GM21619 (cell line): ENCODE results near the gene FGFBP2.

Experiments used
- ATAC-seq: cut with Tn5 transposase; IDR thresholded peaks from one replicate; pipeline ENCODE4 v1.9.1; 2021; ENCODE audit not compliant: unreplicated experiment

FGFBP2 gene, protein sequence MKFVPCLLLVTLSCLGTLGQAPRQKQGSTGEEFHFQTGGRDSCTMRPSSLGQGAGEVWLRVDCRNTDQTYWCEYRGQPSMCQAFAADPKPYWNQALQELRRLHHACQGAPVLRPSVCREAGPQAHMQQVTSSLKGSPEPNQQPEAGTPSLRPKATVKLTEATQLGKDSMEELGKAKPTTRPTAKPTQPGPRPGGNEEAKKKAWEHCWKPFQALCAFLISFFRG

DNA sequence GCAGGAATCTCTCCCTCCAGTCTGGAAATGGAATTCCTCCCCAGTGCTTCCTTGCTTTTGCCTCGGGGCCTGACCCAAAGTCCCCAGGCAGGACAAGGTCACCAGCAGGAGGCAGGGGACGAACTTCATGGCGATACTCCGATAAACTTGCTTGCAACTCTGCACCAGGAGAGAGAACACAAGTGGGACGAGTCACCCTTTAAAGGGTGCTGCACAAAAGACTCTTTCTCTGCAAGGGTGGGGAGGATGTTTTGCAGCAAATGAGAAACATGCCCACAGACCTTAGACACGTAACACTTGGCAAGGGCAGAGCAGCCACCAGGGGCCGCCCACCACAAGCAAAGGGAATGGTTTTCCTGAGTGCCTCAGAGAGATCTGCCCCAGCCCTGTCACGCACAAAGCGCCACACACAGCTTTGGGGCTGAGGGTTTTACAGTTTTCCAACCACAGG is at the start of gene FGFBP2:
TSS of gene FGFBP2 (minus strand) at position 175 of the 451 bp plus-strand sequence. CDS start at position 129, 46 bp downstream.
- peak; percentile 28 for ATAC-seq

DNA sequence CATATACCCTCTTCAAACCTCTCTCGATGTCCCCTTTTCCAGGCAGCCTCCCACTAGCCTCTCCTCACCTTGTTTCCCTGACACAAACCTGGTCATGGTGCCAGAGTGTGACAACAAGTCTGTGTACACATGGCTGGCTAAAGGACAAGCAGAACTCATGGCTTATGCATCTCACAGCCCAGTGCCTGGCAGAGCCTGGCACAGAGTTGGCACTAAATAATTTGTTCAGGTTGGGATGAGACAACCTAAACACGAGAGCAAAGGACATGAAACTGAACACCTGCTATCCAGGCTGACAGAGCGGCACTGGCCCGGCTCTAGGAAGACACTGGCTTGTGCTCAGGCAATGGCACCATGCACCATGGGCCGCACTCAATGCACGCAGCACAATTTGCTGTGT is 48.2 kb upstream of the FGFBP2 start:
- no peak for ATAC-seq

DNA sequence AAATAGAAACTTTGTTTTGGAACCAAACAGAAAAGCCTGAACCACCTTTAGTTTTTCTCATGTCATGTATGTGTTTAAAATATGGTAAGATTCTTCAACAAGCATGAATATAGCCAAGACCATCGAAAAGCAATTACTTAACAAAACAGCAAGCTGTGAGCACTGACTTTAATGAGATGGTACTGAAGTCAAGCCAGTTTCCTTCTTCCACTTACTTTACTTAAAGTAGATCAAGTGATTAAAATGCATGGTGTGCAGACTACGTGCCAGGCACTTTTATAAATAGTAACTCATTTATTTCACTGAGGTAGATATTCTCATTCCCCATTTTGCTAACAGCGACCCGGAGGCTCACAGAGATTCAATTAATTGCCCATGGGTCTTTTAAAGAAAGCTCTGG is 46.2 kb upstream of the FGFBP2 start:
- no peak for ATAC-seq

DNA sequence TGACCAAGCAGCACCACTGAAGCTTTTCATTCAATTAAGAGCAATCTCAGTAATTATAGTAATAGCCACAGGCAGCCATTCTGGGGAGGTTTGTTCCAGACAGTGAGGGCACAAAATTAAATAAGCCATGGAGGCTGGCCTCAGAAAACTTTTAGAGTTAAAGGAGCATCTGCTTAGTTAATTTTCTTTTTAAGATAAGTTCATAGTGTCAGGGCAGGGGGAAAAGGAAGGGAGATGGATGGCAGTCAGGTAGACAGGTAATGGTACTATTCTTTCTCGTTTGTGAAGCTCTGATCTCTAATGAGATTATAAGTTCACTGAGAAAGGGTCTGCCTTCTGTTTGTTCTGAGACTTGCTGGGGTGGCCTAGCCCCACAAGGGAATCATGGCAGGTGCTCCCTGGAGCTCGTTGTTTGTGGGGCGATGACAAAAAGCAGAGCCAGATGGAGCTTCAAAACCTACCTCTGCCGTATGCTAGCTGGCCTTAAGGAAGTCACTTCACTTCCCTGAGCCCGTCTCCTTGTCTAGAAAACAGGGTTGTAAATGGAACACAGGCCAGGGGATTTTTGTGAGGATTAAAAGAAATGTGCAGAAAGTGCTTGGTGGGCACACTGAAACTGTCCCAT is 44.6 kb upstream of the FGFBP2 start:
- ATAC-seq: no peak

DNA sequence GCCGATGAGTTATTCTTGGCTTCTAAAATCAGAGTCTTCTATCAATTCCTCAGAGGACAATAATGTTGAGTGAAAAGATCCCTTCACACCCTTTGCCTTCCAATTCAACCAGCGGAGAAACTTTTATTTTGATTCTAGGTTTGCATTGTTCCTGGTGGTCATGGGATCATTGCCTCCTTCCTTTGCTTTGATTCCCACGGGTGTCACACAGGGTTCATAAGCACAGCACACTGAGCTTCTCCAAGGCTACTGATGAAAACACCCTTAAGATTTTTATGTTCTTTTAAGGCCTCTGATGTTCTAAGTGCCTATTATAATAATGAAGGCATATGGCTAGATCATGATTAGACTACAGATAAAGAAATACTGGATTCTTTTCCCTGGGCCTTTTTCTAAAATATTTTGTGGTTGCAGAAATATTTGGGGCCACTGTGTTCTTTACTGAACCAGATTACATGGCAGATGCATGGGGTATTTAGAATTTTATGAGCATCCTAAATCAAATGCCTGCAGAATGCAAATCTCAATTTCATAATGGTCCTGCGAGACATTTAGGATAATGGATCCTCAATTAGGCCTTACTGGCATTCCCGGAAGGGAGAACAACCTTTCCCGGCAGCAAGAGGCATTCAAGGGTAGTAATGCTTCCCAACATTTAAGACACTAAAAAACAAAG is 43.9 kb upstream of the FGFBP2 start:
- no peak for ATAC-seq

DNA sequence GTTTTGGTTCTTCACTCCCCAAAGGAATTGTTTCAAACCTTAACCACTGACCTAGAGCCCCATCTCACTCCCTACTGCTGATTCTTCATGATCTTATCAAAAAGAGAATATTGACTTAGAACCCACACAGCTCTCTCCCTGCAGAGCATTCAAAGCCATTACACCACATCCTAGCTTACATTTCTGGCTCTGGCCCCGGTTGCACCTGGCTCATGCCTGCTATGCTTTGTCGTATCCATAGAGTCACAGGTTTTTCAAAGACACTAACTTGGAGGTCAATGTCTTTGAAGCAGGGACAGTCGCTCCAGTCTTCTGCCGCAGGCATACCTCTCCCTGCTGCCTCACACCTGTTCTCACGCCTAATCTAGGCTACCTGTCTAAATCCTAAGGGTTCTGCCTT is 42.7 kb upstream of the FGFBP2 start:
- no peak for ATAC-seq

DNA sequence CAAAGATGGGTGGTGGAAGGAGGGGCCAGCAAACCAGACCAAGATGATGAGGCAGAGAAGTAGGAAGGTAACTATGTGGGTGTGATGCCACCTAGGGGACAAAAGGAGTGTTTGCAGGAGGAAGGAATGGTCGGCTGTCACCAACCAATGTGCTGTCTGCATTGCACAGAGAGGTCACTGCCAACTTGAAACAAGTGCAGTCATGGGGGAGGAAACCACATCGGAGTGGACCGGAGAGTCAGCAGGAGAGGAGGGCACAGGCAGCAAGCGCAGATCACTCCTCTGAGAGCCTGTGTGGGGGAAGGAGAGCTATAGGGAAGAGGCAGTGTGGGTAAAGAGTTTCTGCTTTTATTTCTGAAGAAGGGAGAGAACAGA is 38.5 kb upstream of the FGFBP2 start:
- peak; percentile 96 for ATAC-seq

DNA sequence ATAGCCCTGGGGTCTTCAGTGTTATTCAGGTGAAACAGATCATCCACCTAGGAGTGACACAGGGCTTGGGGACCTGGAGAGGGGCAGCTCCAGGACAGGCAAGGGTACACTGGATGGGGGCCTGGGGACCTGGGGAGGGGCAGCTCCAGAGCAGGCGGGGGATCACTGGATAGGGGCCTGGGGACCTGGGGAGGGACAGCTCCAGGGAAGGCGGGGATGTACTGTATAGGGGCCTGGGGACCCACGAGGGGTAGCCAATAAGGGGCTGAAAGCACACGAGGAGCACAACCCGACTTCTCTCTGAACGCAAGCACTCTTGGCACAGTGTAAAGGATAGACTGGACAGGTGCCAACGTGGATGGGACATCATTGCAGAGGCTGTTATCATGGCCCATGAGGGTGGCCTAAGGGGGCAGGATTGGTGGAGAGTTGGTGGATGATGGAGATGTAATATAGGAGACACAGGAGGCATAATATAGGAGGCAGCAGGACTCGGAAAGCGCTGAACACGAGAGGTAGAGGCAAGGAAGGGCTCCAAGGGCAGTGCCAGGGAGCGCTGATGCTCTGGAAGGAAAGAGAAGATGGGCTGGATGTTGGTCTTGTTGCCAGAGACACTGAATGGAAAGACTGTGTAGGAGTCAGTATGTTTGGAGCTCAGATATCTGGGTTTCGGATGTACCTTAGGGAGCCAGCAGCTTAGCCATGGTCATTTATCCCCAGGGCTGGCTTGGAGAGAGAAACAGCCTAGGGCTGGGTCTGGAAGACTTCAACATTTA is 37.9 kb upstream of the FGFBP2 start:
- no peak for ATAC-seq

DNA sequence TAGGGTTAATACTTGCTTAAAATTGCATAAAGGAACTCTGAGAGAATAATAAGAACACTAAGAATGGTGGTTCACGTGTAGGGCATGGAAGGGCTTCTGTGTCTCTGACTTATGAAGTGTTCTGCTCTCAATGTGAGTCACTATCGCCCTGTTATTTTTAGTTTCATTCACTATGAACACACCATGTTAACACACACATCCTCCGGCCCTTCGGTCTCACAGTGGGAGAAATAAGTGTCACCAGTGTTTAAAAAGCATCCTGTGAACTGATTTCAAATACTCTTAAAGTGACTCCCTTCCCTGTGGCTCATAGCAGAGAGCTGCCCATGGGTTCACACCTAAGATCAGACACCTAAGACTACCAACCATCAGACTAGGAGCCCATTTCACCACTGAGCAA is 33.8 kb upstream of the FGFBP2 start:
- ATAC-seq: peak; percentile 47

DNA sequence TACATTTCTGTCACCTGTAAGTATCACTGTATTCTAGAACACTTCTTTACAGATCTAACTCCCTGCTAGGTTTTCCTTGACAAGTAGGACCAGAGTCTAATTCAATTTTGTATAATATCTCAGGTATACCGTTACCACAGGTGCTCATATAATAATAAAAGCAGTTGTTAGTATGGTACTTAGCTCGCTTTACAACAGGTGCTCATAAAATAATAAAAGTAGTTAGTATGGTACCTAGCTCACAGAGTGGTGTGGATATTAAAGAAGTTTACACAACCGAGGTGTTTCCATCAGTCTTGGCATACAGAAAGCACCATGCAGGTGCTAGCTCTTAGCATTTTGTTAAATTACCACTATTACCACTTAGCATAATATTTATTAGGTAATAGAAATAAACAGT is 32.9 kb upstream of the FGFBP2 start:
- no peak for ATAC-seq

DNA sequence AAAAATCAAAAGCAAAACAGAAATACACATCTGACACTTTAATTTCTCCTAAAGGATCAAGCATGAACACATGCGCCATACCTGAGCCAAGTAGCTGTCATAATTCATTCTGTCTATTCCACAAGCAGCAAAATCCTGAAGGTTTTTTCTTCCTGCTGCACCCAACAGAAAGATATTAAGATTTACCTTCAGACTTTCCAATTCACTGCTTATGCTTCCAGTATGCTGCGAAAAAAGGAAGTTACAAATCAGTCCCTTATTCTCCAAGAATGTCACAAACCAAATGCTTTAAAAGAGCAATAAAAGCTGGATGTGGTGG is 29.2 kb upstream of the FGFBP2 start:
- no peak for ATAC-seq

DNA sequence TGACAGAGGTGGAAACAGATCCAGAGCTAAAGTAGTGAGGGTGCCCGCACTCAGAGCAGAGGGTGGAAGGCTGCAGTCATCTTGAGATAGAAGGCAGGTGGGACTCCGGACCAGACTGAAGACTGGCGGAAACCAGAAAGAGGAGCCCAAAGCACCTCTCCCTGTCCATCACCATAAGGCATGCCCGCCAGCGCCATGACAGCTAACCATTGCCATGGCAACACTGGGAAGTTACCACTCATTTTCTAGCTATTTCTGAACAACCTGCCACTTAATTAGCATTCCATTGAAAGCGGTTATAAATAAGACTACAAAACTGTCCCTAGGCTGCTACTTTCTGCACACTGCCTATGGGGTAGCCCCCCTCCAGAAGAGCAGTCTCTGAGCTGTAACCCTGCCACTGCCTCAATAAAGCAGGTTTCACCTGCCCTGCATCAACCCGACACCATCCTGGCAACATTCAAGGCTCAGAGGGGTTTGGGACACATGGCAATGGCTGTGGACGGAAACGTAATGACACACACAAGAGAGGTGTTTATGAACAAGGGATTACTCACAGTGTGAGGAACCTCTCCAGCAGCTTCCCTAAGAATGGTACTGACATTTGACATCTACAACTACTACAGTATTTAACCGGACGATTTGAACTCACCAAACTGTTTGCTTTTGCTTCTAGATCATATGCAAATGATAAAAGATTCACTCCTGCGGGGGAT is 27.8 kb upstream of the FGFBP2 start:
- no peak for ATAC-seq

DNA sequence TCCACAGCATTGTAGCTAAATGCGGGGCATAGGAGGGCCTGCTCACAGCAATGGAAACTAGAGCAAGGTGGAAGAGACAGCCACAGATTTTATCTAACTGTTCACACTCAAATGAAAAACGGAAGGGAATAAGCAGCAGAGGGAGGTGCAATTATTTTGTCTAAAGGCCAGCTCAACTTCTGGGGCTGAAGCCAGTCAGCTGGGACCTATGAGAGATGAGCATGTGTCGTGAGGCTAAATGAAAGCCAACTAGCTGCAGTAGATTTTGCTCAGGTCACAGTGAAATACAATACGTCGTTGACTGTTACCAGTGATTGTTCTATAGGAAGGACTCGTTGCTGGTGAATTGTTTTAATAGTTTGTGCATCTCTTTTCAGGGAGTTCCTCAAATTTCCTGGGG is 26.4 kb upstream of the FGFBP2 start:
- no peak for ATAC-seq

DNA sequence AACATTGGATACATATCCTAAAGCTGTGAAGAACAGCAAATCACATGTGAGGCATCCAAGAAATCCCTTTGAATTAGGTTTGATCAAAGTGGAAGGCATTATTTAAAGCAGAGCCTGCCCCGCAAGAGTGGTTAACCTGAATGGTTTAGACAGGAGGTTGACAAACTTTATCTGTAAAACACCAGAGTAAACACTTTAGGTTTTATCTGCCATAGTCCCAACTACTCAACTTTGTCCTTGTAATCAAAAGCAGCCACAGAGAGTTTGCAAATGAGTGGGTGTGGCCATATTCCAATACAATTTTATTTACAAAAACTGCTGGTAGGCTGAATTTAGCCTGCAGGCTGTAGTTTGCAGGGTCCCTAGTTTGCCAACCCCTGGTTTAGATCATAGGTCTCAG is 25.2 kb upstream of the FGFBP2 start:
- ATAC-seq: no peak

DNA sequence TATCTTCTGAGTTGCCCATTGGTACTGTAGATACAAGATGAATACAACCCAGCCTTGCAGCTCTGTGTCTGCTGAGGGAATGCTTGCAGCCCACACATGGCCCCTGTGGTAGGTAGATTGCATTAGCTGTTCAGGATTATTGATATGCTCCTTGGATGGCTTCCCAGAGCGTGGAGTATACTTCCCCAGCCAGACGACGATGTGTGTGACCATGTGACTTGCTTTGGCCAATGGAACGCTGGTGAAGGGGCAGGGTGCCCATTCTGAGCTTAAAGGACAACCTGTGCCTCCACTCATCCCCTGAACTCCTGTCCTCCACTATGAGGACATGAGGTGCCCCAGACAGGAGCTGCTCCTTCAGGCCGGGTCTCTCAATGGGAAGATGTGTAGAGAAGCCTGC is 23.9 kb upstream of the FGFBP2 start:
- ATAC-seq: no peak

DNA sequence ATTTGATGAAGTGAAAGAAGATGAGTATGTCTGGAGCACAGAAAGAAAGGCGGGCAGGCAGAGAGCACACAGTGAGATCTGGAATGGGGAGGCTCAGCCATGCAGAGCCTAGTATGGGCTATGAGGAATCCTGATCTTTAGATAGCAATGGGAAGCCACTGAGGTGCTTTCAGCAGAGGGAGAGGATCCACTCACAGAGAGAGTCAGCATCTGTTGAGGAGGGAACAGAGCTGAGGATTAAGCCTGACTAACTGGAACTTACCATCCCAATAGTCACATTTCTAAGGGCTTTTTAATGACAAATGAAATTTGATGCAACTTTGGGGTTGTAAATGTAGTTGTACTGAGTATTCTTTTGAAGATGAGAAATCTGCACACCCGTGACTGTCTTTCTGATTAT is 20.6 kb upstream of the FGFBP2 start:
- no peak for ATAC-seq

DNA sequence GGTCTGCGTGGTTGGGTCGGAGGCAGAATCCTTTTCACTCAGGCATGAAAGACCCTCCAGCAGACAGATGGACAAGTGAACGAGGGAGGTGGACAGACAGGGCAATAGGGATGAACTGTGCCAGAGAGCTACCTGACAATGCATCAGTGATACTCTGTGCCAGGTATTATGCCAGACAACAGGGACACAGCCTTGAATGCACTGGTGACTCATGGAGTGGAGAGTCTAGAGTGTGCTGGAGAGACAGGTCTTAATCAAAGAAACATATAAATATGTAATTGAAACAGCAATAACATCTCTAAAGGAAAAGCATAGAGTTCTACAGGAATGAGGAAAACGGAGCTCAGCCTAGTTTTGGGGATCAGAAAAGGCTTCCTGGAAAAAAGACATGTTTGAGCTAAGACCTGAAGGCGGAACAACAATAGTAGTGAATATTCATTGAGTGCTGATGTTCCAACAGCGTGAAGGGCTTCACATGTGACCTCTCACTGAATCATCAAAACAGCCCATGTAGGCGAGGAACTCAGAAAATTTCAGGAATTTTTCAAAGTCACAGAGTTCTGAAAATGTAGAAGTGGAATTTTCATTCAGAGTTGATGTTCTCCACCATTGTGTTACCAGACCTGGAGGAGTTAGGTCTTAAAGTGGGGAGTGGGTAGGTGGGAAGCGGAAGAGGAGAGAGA is 20.0 kb upstream of the FGFBP2 start:
- no peak for ATAC-seq

DNA sequence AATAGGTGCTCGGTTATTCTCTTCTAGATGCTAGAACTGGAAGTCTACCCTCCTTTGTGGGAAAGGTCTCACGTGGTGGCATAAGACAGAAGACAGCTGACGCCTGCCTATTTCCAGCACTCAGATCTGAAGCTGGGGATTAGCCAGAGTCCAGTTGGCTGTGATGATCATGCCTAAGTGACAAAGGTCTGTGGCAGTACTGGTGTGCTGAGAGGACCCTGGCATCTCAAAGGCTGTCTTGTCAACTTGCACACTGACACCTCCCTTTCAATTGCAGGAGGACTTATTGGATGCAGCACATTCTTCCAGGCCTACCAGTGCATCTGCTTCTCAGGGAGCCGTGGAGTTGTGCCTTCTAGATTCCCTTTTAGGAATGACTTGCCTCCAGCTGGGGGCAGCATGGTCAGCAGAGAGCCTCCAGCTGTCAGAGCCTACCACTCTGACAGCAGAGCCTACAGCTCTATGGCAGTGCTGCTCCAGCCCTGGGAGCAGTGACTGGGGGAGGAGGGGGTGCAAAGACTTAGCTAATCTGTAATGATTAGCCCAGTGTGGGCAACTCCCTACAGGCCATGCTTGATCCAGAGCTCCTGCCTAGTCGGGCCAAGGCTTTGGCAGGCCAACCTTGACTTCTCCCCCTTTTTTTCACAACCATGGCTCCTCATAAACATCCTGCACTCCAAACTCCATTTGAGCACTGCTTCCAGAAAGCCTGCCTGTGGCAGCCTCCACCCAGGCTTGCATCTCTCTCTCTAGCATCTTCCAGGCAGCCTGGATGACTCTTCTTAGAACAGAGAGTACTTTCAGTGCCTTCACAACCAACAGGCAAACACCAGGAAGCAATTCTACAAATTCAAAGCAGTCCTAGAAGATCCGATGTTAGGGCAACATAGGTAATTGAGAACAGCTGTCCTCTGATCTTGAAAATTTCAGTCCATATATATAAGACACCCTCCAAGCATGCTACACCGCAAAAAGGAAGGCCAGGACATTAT is 13.8 kb upstream of the FGFBP2 start:
- ATAC-seq: no peak

DNA sequence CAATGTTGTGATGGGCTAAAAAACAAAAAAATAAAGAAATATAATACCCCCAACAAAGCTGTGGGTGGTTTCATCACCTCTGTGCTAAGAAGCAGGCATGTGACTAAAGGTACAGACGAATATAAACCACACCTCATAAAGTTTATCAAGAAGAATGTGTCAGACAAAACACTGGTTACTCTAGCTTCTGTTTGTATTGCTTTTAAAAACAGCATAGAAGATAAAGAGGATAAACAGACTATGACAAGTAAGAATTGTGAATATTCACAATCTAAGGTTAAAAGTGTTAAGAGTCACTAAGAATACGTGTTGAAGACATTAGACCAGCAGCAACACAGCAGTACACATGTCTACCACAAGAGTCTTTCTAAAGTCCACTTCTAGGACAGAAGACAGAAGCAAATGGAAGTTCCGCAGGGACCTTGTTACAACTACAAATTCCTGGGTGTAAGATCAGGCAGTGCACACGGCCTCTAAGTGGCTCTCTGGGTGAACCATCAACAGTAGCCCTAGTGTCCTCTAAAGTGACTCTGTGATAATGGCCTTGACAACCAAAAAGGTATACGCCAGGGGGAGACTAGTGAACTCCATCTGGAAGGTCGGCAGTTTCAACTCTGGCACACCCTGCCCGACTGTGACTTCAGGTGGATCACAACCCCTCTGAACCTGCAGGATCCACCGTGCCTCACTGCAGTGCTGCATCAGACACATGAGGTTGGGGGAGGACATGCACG is 8.3 kb upstream of the FGFBP2 start:
- no peak for ATAC-seq
